22Rv1 (cell line): Measurements from ENCODE around the gene ABCG4.

ENCODE experiments used
- ZFX ChIP-seq: fragments of 450-650 bp; IDR thresholded peaks from 2 replicates; pipeline ENCODE4 v1.6.1; 2017; ENCODE audit warnings: antibody characterized with exemption, borderline replicate concordance
- TF ChIP-seq, protein P1 (sequence below): fragments of 450-650 bp; IDR thresholded peaks from 2 replicates; pipeline ENCODE4 v1.5.1; 2017; ENCODE audit warnings: mild to moderate bottlenecking

DNA sequence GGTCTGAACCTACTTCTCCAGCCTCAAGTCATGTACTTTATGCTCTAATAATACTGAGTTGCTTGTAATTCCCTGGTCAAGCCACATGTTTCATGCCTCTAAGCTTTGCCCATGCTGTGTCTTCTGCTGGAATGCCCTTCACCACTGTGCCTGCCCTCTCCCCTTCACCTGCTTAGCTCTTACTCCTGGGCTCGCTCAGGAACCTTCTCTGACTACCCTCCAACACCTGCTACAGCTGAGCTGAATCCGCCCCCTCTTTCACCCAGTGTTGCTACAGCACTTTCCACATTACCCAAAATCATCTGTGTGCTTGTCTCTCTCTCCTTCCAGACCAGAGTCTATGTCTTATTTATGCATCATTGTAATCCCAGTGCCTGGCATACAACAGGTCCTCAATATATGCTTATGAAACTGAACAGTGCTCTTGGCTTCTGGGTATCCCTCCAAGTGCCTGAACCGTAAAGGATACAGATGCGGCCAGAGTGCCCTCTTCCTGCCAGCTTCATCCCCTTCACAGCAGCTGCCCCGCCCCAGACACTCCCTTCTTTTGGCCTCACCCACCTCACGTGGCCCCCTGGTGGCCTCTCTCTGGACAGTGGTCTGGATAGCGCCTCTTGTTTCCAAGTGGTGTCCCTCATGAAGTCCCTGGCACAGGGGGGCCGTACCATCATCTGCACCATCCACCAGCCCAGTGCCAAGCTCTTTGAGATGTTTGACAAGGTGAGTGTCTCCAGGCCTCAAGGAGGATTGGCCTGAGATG lies 7.1 kb downstream of the ABCG4 start:
- TF ChIP-seq, protein P1, sequence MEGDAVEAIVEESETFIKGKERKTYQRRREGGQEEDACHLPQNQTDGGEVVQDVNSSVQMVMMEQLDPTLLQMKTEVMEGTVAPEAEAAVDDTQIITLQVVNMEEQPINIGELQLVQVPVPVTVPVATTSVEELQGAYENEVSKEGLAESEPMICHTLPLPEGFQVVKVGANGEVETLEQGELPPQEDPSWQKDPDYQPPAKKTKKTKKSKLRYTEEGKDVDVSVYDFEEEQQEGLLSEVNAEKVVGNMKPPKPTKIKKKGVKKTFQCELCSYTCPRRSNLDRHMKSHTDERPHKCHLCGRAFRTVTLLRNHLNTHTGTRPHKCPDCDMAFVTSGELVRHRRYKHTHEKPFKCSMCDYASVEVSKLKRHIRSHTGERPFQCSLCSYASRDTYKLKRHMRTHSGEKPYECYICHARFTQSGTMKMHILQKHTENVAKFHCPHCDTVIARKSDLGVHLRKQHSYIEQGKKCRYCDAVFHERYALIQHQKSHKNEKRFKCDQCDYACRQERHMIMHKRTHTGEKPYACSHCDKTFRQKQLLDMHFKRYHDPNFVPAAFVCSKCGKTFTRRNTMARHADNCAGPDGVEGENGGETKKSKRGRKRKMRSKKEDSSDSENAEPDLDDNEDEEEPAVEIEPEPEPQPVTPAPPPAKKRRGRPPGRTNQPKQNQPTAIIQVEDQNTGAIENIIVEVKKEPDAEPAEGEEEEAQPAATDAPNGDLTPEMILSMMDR = peak; percentile 39
- no peak for TF ChIP-seq ZFX
